Activated CD4-positive, CD25-positive, alpha-beta regulatory T cell treated with anti-CD3 and anti-CD28 coated beads, Interleukin-2, amount 50 U/mL, for 72 hours (primary cell): ENCODE data around the gene COBL.

Source experiments
- DNase-seq: peaks from one replicate; pipeline ENCODE4 v3.0.0; 2021

The COBL gene

DNA sequence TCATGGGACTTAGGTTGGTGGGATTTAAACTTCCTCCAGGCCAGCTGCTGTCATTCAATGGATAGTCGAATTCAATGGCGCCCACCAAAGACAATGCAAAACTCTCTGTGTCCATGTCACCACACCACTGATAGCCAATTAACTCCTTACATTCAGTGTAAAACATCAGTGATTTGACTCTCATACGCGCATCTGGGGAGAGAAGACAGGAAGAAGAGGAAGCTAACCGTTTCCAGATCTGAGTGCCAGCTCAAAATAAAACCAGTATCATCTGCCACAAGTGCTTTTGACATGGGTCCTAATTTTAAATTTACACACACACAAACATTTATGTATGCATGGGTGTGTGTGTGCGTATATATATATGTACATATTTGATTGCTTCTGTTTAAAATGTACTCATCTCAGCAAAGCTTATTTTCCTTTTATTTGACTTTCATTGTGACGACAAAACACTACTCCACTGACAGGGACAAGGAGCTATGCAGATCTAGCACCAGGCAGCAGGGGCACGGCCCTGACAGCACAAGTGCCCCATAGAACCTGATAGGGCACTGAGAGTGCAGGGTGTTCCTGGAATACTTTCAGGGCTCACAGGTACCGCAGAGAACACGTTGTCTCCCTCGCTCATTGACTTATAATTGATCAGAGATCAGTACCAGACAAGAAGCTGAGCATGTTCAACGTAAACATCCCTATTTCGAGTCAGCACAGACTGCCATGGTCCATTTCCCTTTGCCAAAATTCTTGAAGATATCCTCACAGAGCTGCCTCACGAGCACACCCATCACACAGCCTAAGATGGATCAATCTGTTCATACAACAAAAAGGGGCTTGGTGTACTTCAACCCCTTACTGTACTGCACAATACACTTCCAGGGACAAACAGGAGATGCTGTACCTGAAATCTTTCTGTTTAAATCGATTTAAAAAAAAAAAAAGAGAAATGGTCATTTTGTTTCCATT lies 176.1 kb downstream of the COBL start:
- no peak for DNase-seq

DNA sequence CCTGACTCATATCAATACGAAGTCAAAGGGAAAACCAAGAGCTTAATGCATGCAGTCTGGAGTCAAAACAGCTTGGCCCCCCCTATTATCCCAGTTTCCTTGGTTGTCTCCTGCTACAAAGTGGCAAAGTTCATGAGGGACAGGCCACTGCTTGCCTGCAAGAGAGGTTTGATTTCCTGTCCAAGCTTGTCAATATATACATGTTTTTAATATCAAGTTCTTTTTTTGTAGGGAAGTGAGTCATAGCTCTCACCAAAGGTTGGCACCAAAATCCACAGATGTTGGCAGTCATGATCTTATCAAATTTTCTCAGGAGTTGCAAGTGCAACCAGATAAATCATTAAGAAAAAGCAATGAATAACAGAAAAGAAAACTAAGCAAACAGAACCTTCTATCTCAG lies 176.8 kb downstream of the COBL start:
- DNase-seq = no peak

DNA sequence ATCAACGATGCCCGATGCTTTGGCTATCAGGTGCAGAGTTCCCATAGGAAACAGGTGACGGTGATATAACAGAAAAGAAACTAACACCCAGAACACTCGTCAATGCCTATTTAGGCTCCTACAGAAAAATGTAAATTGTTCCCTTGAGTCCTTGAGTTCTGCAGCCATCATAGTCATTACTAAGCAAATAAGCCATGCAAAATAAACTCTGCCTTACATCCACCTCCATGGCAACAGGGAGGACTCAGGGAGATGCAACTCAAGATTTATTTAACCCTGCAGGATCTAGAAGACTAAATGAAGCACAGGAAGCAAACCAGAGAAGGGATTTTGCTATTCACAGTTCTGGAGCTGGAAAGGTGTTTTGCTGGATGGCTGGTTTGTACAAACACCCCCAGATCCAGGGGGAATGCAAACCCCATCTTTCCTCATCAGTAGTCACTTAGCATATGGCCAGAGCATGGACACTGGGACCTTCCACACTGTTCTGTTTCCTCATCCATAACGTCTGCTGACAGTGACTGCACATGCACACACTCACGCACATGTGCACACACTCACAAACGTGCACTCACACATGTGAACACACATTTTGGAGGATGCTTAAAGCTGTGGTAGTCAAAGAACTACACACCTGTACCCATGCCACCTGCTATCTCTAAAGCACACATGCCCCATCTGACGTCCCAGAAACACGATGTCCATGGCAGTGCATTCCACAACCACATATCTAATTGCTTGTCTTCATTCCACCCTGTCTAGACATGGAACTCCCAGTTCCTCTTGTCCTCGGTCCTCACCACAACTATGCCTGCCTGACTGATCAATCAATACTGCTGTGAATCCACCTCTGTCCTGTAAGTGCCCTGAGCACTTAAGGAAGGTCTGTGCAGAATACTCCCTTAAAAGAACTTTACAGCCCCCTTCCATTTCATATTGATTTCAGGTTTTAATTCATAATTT lies 178.2 kb downstream of the COBL start:
- no peak for DNase-seq

DNA sequence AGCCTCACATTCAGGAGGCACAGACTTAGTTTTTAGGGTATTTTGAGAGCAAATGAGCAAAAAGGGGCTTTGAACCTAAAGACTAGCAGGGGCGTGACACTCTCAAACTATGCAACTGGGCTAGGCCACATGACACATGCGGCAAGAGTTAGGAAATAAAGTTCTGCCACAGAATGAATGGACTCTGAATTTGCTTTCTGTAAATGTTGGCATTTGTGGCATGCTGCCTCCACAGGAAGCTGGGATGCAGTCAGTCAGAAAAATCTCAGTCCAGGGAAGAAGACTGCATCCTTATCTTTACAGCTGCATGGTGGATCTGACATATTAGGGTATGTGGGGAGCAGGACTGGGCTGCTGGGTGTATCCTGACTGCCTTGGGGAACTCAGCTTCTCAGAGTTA lies 181.0 kb downstream of the COBL start:
- no peak for DNase-seq

DNA sequence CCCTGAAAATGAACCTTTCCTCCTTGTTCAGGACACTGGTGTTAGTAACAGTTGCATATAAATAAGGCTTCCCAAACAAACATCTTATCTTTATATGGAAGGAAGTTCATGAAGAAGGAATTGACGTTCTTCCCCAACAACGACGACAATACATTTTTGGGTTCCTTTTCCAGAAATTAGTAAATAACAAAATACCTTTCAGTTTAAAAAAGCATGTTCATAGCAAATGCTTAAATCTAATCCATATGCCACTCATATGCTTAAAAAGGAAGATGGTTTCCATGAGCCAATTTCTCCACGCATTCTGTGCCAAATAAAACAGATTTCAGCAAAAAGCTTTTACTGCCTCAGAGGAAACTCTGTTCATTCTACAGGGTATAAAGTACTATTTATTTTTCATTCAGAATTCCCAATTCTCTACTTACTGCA lies 182.6 kb downstream of the COBL start:
- DNase-seq = no peak

DNA sequence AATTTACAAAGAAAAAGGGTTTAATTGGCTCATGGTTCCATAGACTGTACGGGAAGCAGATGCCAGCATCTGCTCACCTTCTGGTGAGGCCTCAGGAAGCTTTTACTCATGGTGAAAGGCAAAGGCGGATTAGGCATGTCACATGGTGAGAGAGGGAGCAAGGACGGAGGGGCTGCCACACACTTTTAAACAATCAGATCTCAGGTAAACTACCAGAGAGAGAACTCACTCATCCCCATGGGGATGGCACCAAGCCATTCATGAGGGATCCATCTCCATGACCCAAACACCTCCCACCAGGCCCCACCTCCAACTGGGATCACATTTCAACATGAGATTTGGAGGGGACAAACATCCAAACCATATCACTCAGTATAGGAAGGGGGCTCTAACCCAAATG lies 183.9 kb downstream of the COBL start:
- no peak for DNase-seq

DNA sequence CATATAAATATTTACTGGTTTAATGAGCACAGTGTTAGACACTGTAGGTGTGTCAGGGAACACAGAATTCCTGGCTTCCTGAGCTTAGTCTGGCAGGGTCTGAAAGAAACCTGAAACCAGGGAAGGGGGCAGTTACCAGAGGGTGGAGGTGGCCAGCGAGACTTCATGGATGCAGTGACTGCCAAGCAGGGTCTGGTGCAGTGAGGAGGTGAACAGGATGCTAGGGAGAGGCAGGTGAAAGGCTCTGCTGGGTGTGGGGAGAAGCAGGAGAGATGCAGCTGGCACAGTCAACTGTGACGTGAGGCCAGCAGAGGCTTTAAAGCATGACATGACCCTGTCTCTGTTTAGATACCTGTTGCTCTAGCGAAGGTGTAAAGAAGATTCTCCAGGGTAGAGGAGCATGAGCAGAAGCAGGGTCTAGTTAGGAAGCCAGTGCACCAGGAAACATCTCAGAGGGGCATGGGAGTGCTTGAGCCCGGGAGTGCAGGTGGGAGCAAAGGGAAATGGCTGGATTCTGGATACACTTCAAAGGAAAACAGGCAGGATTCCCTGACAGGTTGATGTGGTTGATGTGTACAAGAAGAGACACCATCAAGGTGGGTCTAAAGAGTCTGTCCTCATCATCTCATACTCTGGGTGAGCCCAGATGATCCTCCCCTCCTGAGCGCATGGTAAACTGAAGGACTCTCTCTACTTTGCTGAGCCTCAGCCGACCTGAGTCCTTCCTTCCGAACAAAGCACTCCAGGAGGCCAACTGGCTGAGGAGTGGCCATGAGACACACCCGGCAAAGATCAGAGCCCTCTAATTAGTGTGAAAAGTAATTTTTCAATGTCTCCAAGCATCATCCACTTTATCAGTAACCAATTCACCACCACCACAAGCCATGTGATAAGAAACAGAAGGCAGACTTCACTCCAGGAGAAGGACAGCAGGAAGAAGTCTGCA lies 186.8 kb downstream of the COBL start:
- DNase-seq = no peak

DNA sequence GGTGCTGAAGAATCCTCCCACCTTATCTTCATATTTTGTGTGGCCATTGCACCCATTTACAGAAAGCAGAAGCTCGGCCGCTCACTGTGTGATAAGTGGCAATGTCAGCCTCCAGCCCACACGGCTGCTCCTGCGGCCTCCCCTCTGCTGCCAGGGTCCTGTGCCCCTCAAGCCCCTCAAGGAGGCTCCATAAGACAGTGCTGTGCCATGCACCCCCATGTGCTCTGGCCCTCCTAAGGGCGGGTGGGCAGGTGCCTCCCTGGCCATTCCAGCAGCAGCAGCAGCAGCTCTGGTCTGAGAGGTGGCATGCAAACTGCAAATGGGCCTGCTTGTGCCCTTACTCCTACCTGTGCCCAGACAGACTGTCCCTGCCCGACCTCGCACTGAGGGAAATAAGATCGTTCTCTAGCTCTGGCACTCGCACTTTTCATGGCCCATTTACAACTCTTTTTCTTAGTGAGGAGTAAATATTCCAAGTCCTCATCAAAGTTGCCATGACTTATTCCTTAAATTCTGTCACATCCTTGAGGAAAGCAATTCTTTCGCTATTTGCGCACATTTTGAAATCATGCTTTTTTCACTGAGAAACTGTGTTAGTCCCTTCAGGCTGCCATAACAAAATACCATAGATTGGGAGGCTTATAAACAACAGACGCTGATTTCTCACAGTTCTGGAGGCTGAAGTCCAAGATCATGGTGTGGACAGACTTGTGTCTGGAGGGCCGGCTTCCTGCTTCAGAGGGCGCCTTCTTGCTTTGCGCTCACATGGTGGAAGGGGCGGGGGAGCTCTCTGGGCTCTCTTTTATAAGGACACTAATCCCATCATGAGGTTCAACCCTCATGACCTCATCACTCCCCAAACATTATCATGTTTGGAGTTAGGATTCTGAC lies 187.8 kb downstream of the COBL start:
- DNase-seq = no peak

DNA sequence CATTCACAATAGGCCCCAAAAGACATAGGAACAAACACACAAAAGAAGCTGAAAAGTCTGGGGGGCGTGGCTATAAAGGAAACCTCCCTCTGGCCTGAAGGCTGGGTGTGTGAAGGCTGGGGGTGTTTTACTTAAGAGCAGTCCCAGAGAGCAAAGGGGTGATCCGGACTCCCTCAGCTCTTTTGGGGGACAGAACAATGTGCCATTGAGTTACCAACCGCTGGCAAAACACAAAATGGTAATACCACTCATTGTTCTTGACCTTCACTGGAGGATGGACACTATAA lies 189.0 kb downstream of the COBL start:
- no peak for DNase-seq

DNA sequence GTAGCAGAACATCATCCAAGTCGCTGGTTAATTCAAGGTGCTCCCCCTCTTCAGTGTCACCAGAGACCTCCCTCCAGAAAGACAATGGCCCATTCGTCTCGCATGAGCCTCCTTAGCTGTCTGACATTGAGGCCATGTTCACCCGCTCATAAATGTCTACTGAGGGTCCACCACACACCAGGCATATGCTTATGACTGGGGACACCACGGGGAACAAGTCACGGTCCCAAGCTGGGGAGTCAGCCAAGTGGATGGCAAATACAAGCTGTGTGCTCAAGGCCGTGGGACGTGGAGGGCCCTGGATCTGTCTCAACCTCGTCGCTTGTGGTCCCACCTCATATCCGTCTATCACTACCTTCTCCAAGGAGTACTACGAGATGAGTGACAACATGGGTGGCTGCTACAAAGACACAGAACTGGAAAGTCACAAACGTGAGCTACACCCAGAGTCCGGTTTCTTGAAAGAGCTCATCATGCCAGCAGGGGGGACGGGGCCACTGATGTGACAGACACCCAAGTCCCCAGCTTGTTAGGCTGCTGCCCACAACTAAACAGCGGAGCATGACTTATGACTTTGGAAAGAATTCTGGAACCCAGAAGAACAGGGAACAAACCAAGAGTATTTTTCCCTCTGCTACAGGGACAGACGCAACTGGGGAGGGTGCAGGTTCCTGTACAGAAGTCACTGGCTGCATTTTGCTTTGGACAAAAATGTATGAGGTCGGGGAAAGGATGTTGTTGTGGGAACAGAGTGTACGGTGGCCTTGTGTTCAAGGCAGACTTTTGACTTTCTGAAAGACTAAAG lies 189.6 kb downstream of the COBL start:
- no peak for DNase-seq

DNA sequence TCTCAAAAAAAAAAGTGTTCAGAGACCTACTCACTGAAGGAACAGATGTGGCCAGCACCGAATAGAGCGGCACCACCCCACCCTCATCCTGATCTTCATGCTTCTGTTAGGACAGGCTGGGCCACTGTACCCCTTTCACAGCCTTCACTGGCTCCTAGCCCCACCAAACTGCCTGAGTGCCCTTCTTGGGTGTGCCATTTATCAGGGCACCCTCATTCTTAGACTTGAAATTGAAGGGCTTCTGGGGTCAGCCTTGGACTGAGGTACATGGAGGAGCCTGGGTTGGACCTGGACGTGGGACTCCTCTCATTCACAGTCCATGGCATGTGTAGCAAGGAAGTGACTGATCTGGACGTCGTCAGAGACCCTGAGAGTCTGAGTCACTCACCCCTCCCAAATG lies 190.3 kb downstream of the COBL start:
- DNase-seq = no peak

DNA sequence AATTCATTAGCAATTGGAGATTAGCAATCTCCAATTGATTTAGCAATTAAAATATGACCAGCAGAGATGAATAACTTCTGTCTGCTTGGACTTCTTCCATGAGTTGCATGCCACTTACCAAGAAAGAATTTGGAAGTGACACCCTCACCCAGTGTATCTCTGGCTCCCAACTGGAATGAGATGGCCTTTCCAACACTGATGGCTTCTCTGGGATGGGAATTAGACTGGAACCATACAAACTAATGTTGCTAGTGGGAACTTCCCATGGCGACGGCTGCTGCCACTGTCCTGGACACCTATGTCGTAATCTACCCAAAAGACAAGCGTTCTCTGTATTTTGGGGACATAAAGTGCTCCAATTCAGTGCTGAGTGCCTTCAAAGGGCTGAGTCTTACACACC lies 192.3 kb downstream of the COBL start:
- DNase-seq = no peak

DNA sequence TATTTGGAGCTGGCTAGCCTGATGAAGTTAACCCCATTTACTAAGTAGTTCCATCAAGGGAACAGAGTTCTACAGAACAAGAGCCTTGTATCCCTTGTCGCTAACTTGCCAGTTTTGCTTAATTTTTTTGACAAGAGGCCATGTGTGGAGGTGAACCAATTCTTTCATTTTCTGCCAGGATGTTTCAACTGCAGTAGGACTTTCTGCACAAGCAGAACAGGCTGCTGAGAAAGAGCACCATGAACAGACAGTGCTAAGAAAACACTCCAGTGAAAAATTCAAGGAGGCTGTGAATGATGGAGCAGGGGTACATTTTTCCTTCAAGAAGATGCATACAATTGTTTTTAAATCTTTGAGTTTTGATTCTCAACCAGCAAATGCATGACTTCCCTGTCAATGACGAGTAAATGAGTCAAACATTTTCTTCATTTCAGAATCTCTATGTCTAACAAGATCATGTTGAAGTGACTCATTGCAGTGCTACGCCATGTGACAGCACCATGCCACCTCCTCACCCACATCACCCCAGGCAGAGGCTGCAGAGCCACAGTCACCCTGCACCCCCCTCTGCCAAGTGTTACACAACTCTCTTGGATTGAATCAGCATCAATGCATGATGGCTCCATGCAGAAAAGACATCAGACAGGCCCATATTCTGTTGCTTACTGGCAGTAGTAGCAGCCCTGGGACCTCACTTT lies 193.1 kb downstream of the COBL start:
- peak; percentile 33 for DNase-seq

DNA sequence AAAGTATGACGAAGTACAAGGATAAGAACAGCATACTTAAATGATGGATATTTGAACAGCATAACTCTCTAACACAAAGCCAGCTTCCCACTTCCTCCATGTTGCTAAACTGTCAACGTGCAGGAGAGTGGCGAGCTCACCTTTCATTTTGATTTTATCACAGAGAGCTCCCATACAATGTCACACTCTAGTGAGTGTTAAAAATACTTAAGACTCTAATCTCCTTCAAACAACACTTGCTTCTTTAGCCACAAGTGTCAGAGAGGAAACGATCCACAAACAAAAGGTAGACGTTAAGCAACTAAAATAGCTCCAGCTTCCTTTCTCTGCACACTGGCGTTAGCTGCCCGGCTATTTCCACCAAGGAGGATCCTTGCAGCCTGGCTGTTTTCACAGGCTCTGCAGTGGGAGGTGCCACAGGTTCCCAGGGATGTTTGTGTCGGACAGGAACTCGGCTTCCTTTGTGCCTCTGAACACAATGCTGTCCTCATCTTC lies 194.6 kb downstream of the COBL start:
- DNase-seq = no peak

DNA sequence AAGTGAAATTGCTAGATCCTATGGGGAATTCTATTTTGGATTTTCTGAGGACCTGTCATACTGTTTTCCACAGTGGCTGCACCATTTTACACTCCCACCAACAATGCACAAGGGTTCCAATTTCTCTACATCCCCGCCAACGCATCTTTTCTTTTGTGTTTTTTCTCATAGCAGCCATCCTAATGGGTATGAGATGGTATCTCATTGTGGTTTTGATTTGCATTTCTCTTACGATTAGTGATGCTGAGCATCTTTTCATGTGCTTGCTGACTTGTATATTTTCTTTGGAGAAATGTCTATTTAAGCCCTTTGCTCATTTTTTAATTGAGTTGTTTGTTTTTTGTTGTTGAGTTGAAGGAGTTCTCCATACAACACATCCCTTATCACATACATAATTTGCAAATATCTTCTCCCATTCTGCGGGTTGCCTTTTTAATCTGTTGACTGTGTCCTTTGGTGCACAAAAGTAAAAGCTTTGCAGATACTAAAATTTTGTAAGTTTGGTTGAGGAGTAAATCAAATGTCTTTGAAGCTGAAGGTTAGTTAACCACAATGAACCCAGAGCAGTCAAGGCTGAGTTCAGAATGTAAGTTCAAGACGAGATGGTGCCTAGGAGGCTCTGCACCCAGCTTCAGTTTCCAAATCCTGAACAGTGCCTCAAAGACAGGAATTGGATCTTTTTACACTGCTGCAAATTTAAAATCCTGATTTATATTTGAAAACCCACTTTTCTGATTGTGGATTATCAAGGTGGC lies 195.4 kb downstream of the COBL start:
- DNase-seq = no peak

DNA sequence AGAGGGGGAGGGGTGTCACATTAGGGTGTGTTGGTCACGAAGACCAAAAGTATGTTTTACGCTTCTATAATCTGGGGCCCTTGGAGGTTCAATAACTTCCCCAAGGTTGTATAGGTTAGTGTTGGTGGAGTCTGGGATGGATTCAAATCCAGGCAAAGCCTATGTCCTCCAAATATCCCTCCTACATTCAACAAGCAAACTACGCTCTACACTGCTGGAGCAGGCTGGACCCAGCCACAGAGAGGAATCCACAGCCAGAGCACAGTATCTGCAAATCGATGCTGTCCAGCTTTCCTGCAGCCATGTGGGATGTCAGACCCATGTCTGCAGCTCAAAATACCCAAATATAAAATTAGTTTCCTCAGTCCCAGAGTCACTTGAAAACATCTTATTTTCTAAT lies 198.0 kb downstream of the COBL start:
- DNase-seq = no peak

DNA sequence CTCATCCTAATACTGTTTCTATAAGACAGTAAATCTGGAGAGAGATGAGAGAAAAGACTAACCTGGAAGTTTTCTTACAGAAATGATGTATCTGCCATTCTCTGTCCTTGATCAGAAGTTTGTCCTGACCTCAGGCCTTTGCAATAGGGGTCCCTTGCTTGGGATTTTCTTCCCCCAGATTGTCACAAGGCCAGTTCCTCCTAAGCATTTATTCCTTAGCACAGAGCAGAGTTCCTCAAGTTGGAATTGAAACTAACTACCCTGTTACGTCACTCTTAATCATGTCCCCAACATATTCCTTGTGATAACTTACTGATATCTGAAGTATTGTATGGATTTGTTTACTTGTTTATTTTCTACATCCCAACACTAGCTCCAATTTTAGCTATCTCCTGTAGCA lies 202.1 kb downstream of the COBL start:
- DNase-seq = no peak

DNA sequence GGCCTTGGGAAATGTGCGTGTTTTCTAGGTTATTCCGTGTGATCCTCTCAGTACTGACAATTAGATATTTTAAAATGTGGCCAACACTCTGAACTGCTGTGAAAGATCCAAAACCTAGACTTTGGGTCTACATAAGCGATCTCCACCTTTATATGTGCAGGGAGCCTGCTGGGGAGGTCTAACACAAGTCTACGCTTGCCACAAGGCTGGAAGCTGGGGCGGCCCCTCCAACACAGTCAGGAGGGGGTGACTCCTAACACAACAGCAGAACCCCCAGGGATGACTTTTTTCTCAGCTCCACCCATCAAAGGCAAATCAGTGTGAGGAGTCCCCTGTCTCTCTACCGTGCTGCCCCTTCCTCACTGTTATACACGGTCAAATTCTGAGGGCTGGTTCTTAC lies 202.6 kb downstream of the COBL start:
- no peak for DNase-seq

DNA sequence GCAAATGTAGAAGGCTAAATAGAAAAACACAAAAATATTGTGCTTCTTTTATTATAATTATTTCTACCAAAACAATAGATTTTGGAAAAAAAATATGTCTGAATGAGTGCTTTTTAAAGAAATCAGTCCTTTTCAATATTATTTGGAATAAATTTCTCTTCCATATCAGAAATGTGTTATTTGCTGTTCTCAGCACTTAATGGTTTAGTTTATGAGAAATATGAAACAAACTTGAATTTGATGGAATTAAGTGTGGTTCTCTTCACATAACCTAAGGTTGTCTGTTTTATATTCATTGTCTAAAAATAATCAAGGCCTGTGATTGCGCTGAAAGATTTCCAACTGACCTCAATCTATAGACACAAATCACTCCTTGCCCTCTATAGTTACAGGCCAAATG lies 203.0 kb downstream of the COBL start:
- DNase-seq = no peak
